ENCODE results near the gene STIL.

The STIL gene

DNA sequence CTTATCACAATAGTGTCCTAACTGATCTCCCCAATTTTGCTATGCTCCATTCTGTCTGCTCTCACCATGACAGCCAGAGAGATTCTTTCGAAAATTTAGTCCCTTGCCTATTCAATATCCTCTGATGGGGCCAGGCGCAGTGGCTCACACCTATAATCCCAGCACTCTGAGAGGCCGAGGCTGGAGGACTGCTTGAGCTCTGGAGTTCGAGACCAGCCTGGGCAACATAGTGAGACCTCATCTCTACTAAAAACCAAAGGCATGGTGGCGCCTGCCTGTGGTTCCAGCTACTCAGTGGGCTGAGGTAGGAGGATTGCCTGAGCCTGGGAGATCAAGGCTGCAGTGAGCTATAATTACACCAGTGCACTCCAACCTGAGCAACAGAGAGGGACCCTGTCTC lies 108.0 kb downstream of the STIL start:
- no peak for TF ChIP-seq TCF12 (IDR thresholded peaks at IDR 0.05; ENCODE audit: low read depth)
- no peak for TF ChIP-seq EP300 (IDR thresholded peaks at IDR 0.05; ENCODE audit: borderline replicate concordance)
- TF ChIP-seq CREB1 (IDR thresholded peaks at IDR 0.05; ENCODE audit: low read depth), result no peak
- no peak for TF ChIP-seq RAD21 (IDR thresholded peaks at IDR 0.05; ENCODE audit: low read depth)
- no peak for TF ChIP-seq MAX (IDR thresholded peaks at IDR 0.05)
- TF ChIP-seq REST (IDR thresholded peaks at IDR 0.05; ENCODE audit: low read depth), result no peak
- TF ChIP-seq, protein P1, sequence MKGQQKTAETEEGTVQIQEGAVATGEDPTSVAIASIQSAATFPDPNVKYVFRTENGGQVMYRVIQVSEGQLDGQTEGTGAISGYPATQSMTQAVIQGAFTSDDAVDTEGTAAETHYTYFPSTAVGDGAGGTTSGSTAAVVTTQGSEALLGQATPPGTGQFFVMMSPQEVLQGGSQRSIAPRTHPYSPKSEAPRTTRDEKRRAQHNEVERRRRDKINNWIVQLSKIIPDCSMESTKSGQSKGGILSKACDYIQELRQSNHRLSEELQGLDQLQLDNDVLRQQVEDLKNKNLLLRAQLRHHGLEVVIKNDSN (IDR thresholded peaks at IDR 0.05), result no peak
- no peak for TF ChIP-seq FOXM1 (IDR thresholded peaks at IDR 0.05; ENCODE audit: borderline replicate concordance, low read depth)
- TF ChIP-seq TEAD4 (IDR thresholded peaks at IDR 0.05), result no peak

DNA sequence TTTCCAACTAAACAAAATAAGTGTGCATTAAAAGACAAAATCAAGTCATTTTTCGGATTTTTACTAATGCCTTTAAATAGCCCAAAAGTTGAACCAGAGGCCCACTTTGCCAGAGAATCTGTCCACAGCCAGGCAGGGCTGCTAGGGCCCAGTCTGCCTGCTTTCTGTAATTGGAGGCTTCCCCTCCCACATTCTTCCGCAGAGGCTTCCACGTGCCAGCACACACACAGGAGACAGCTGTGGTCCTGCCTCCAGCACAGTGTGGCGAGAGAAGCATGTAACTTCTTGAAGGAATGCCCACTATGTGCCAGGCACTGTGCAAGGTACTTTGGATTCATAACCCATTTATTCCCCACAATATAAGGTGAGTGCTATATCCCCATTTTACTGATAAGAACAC lies 112.8 kb downstream of the STIL start:
- TF ChIP-seq CREB1 (IDR thresholded peaks at IDR 0.05; ENCODE audit: low read depth) (no peak), TEAD4 (IDR thresholded peaks at IDR 0.05) (peak; percentile 70), EP300 (IDR thresholded peaks at IDR 0.05; ENCODE audit: borderline replicate concordance) (no peak), FOXM1 (IDR thresholded peaks at IDR 0.05; ENCODE audit: borderline replicate concordance, low read depth) (no peak), RAD21 (IDR thresholded peaks at IDR 0.05; ENCODE audit: low read depth) (no peak), EGR1 (IDR thresholded peaks at IDR 0.05) (no peak), TAF1 (IDR thresholded peaks at IDR 0.05; ENCODE audit: low read depth) (no peak), MAX (IDR thresholded peaks at IDR 0.05) (peak; percentile 85), TCF12 (IDR thresholded peaks at IDR 0.05; ENCODE audit: low read depth) (no peak), NFIC (IDR thresholded peaks at IDR 0.05) (no peak), ZBTB7A (IDR thresholded peaks at IDR 0.05; ENCODE audit: low read depth) (no peak), CEBPB (IDR thresholded peaks at IDR 0.05) (no peak), REST (IDR thresholded peaks at IDR 0.05; ENCODE audit: low read depth) (no peak), YY1 (IDR thresholded peaks at IDR 0.05; ENCODE audit: low read depth) (no peak)
- TF ChIP-seq, protein P1 (IDR thresholded peaks at IDR 0.05), result no peak
